Stimulated activated CD4-positive, alpha-beta T cell treated with anti-CD3 and anti-CD28 coated beads, Interleukin-4, amount 100 ng/mL, for 24 hours (primary cell): ENCODE data around the gene FITM1.

Source experiments
- DNase-seq: peaks from one replicate; pipeline ENCODE4 v3.0.0-alpha.2; 2020

Gene FITM1

GRCh38 chr14:24130380-24130716 is at the start of gene FITM1:
FITM1 (plus strand) TSS chr14:24130659; CDS start chr14:24131564, 905 bp downstream.
- DNase-seq: no peak

- peak; percentile 72 for DNase-seq
Measured at GRCh38 chr14:24080888-24081738, 49.3 kb upstream of the FITM1 start.

- no peak for DNase-seq
Measured at GRCh38 chr14:24081739-24082211, 48.7 kb upstream of the FITM1 start.

GRCh38 chr14:24082411-24083080 is 47.9 kb upstream of the FITM1 start:
- DNase-seq: no peak

- DNase-seq: no peak
Measured at GRCh38 chr14:24083462-24083861, 47.0 kb upstream of the FITM1 start.

GRCh38 chr14:24084440-24084839 is 46.0 kb upstream of the FITM1 start:
- no peak for DNase-seq

GRCh38 chr14:24085215-24085614 is 45.2 kb upstream of the FITM1 start:
- DNase-seq: no peak

GRCh38 chr14:24086193-24086955 is 44.1 kb upstream of the FITM1 start:
- no peak for DNase-seq

- no peak for DNase-seq
Measured at GRCh38 chr14:24087004-24087403, 43.5 kb upstream of the FITM1 start.

- DNase-seq: no peak
Measured at GRCh38 chr14:24088095-24088494, 42.4 kb upstream of the FITM1 start.

- no peak for DNase-seq
Measured at GRCh38 chr14:24089890-24090289, 40.6 kb upstream of the FITM1 start.

GRCh38 chr14:24092110-24092504 is 38.4 kb upstream of the FITM1 start:
- no peak for DNase-seq

- DNase-seq: no peak
Measured at GRCh38 chr14:24092505-24093206, 37.8 kb upstream of the FITM1 start.

- DNase-seq: no peak
Measured at GRCh38 chr14:24093207-24093900, 37.1 kb upstream of the FITM1 start.

- DNase-seq: peak; percentile 89
Measured at GRCh38 chr14:24093901-24094840, 36.3 kb upstream of the FITM1 start, which contains the start of gene PCK2. PCK2 (plus strand) TSS chr14:24094311; CDS start chr14:24094406, 95 bp downstream.

- peak; percentile 20 for DNase-seq
Measured at GRCh38 chr14:24094841-24095270, 35.6 kb upstream of the FITM1 start.

GRCh38 chr14:24095271-24096068 is 35.0 kb upstream of the FITM1 start:
- peak; percentile 72 for DNase-seq

- DNase-seq: no peak
Measured at GRCh38 chr14:24096545-24097181, 33.8 kb upstream of the FITM1 start.

GRCh38 chr14:24098229-24098926 is 32.1 kb upstream of the FITM1 start:
- DNase-seq: no peak
